Endothelial cell of umbilical vein (primary cell): ENCODE measurements around the gene ABCC5.

Experiments used
- EZH2 ChIP-seq: IDR thresholded peaks from 2 replicates; pipeline ENCODE4 v1.6.1; 2012; ENCODE audit warnings: borderline replicate concordance, low read depth, mild to moderate bottlenecking, moderate library complexity, low read length, inconsistent platforms; ENCODE audit not compliant: severe bottlenecking
- FOS ChIP-seq: IDR thresholded peaks from 2 replicates; pipeline ENCODE4 v1.6.1; 2011; ENCODE audit warnings: mild to moderate bottlenecking, low read length, moderate library complexity, borderline replicate concordance; ENCODE audit not compliant: insufficient read depth
- JUN ChIP-seq: IDR thresholded peaks from 2 replicates; pipeline ENCODE4 v1.6.1; 2011; ENCODE audit warnings: borderline replicate concordance, low read depth; ENCODE audit not compliant: insufficient read length, insufficient read depth
- MYC ChIP-seq: IDR thresholded peaks from one replicate; pipeline ENCODE4 v1.6.1; 2011; ENCODE audit warnings: mild to moderate bottlenecking, low read depth, low read length
- POLR2A ChIP-seq: IDR thresholded peaks from 2 replicates; pipeline ENCODE4 v1.6.1; 2012; ENCODE audit warnings: low read depth, mild to moderate bottlenecking, control low read depth, low read length
- POLR2AphosphoS5 ChIP-seq: IDR thresholded peaks from 2 replicates; pipeline ENCODE4 v1.6.1; 2012; ENCODE audit warnings: low read depth, mild to moderate bottlenecking, control low read depth, low read length, moderate library complexity; ENCODE audit not compliant: insufficient read depth
- TF ChIP-seq, protein P1 (sequence below), 2 donors: IDR thresholded peaks; 1 replicate in 1 of 2; 2 replicates in 1 of 2; pipeline ENCODE4 v1.5.1; 2011; ENCODE audit warnings: low read length in 2 of 2, mild to moderate bottlenecking in 2 of 2, moderate library complexity in 2 of 2, control low read depth in 1 of 2, inconsistent platforms in 1 of 2, low read depth in 1 of 2; ENCODE audit not compliant: insufficient read depth in 1 of 2; ENCODE audit errors: extremely low read depth in 1 of 2
- TF ChIP-seq, protein P2 (sequence below): IDR thresholded peaks from 2 replicates; pipeline ENCODE4 v1.6.1; 2011; ENCODE audit not compliant: insufficient read depth, insufficient read length

DNA sequence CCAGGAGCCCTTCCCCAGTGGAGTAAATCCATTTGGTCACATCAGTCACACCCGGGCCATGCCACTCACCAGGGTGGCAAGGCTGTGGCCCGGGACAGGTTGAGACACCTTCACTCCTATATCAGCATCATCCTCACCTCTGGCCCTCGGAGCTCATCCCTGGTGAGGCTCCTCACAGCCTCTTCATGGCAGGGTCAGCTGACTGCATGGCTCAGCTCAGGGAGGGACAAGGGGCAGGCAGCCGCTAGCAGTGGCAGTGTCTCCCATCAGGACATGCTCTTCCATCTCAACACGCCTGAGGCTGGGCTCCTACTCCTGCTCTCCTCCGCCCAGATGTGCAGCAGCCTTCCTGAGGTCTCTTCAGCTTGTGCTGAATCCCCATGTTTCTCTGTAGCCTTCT, 106.6 kb downstream of the ABCC5 start:
- TF ChIP-seq, protein P1, sequence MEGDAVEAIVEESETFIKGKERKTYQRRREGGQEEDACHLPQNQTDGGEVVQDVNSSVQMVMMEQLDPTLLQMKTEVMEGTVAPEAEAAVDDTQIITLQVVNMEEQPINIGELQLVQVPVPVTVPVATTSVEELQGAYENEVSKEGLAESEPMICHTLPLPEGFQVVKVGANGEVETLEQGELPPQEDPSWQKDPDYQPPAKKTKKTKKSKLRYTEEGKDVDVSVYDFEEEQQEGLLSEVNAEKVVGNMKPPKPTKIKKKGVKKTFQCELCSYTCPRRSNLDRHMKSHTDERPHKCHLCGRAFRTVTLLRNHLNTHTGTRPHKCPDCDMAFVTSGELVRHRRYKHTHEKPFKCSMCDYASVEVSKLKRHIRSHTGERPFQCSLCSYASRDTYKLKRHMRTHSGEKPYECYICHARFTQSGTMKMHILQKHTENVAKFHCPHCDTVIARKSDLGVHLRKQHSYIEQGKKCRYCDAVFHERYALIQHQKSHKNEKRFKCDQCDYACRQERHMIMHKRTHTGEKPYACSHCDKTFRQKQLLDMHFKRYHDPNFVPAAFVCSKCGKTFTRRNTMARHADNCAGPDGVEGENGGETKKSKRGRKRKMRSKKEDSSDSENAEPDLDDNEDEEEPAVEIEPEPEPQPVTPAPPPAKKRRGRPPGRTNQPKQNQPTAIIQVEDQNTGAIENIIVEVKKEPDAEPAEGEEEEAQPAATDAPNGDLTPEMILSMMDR (IDR thresholded peaks at IDR 0.05; ENCODE audit: extremely low read depth in 1 of 2, insufficient read depth in 1 of 2, low read depth in 1 of 2, low read length in 2 of 2) = no peak
- TF ChIP-seq EZH2 (no peak), MYC (no peak), POLR2AphosphoS5 (no peak), POLR2A (no peak), FOS (no peak), JUN (no peak)
- TF ChIP-seq, protein P2, sequence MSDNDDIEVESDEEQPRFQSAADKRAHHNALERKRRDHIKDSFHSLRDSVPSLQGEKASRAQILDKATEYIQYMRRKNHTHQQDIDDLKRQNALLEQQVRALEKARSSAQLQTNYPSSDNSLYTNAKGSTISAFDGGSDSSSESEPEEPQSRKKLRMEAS = no peak
